Keratinocyte (primary cell): ENCODE measurements around the gene SULT2B1.

ENCODE experiments used
- EZH2 ChIP-seq: IDR thresholded peaks from one replicate; pipeline ENCODE4 v1.6.1; 2012; ENCODE audit warnings: inconsistent platforms, mild to moderate bottlenecking, low read length, moderate library complexity
- TF ChIP-seq, protein P1 (sequence below), 3 experiments: IDR thresholded peaks in 1 of 3; conservative IDR thresholded peaks in 1 of 3; optimal IDR thresholded peaks in 1 of 3; 2 replicates in 2 of 3; 3 replicates in 1 of 3; pipeline versions ENCODE3 to v1.5.1; 2011; ENCODE audit warnings: low read length in 3 of 3, mild to moderate bottlenecking in 3 of 3, moderate library complexity in 2 of 3, control low read depth in 1 of 3, inconsistent platforms in 1 of 3; ENCODE audit not compliant: insufficient read depth in 2 of 3; ENCODE audit errors: extremely low read depth in 1 of 3

- TF ChIP-seq, protein P1, sequence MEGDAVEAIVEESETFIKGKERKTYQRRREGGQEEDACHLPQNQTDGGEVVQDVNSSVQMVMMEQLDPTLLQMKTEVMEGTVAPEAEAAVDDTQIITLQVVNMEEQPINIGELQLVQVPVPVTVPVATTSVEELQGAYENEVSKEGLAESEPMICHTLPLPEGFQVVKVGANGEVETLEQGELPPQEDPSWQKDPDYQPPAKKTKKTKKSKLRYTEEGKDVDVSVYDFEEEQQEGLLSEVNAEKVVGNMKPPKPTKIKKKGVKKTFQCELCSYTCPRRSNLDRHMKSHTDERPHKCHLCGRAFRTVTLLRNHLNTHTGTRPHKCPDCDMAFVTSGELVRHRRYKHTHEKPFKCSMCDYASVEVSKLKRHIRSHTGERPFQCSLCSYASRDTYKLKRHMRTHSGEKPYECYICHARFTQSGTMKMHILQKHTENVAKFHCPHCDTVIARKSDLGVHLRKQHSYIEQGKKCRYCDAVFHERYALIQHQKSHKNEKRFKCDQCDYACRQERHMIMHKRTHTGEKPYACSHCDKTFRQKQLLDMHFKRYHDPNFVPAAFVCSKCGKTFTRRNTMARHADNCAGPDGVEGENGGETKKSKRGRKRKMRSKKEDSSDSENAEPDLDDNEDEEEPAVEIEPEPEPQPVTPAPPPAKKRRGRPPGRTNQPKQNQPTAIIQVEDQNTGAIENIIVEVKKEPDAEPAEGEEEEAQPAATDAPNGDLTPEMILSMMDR (optimal IDR thresholded peaks at IDR 0.05 in 1 of 3, IDR thresholded peaks at IDR 0.05 in 1 of 3, conservative IDR thresholded peaks at IDR 0.05 in 1 of 3; ENCODE audit: extremely low read depth in 1 of 3, insufficient read depth in 2 of 3, low read length in 3 of 3) = no peak
- TF ChIP-seq EZH2 = no peak
These were observed 65.4 kb downstream of the SULT2B1 start for GRCh38 chr19:48617146-48617937.
